H1 (cell line): ENCODE measurements around the gene PPIG. TPM values are rescaled to one million over a fixed set of nuclear protein-coding genes. Genes with fewer than 3 reads are reported as not detected.

Source experiments
- polyA plus RNA-seq, 7 experiments: library from polyadenylated mRNA; depleted of rRNA in 3 of 7; stranded (reverse) in 5 of 7; unstranded in 2 of 7; fragments of >200 nt in 5 of 7; fragments of 200-250 nt in 2 of 7; gene quantifications; 1 replicate in 5 of 7; 2 replicates in 1 of 7; 4 replicates in 1 of 7; pipeline versions ENCODE4 v1.2.1 to v1.2.3, GENCODE V29; 2011 to 2013; ENCODE audit warnings: missing spikeins in 2 of 7, mixed read lengths in 2 of 7
- total RNA-seq: library from RNA; stranded (reverse); fragmentation: NEBNext Ultra II Directional; extraction: Animal tissue kit (Norgen Biotek cat#: 25700); gene quantifications from 2 replicates; pipeline ENCODE4 v1.2.1, GENCODE V29; 2021

Gene PPIG
- total and polyA plus RNA-seq, 2 of the 8 experiments (the other 6 are each of a cell fraction or from before 2014, with no cell fraction given): 14.7 to 71.0 TPM

Other genes starting within 250 kb of the PPIG start
- gene LRP2, start 221.8 kb upstream of the PPIG start, total RNA-seq: 2.4 and 2.9 TPM in 2 replicates
- 2.0 and 2.5 TPM in 2 replicates for gene LRP2, start 221.8 kb upstream of the PPIG start, polyA plus RNA-seq (2011; rRNA removed)
- gene BBS5, start 104.9 kb upstream of the PPIG start, total RNA-seq: 0.20 and 0.31 TPM in 2 replicates
- 0.36 and 0.50 TPM in 2 replicates for gene BBS5, start 104.9 kb upstream of the PPIG start, polyA plus RNA-seq (2011; rRNA removed)
- gene KLHL41, start 74.6 kb upstream of the PPIG start, total RNA-seq: not detected in 2 replicates
- not detected in 2 replicates for gene KLHL41, start 74.6 kb upstream of the PPIG start, polyA plus RNA-seq (2011; rRNA removed)
- 69.2 and 70.8 TPM in 2 replicates for gene FASTKD1, start 10.5 kb upstream of the PPIG start, total RNA-seq
- gene FASTKD1, start 10.5 kb upstream of the PPIG start, polyA plus RNA-seq (2011; rRNA removed): 10.9 and 18.7 TPM in 2 replicates
- gene CFAP210, start 110.1 kb downstream of the PPIG start, total RNA-seq: 0.37 and 0.86 TPM in 2 replicates
- gene CFAP210, start 110.1 kb downstream of the PPIG start, polyA plus RNA-seq (2011; rRNA removed): 0.03 and 0.06 TPM in 2 replicates
- 8.5 and 9.5 TPM in 2 replicates for gene PHOSPHO2, start 110.1 kb downstream of the PPIG start, total RNA-seq
- 1.9 and 2.4 TPM in 2 replicates for gene PHOSPHO2, start 110.1 kb downstream of the PPIG start, polyA plus RNA-seq (2011; rRNA removed)
- 63.8 and 67.0 TPM in 2 replicates for gene KLHL23, start 149.5 kb downstream of the PPIG start, total RNA-seq
- 16.4 and 28.1 TPM in 2 replicates for gene KLHL23, start 149.5 kb downstream of the PPIG start, polyA plus RNA-seq (2011; rRNA removed)
- gene SSB, start 214.5 kb downstream of the PPIG start, total RNA-seq: 263 and 270 TPM in 2 replicates
- 32.2 and 60.8 TPM in 2 replicates for gene SSB, start 214.5 kb downstream of the PPIG start, polyA plus RNA-seq (2011; rRNA removed)
- gene METTL5, start 240.6 kb downstream of the PPIG start, total RNA-seq: 74.1 and 79.7 TPM in 2 replicates
- 19.3 and 34.5 TPM in 2 replicates for gene METTL5, start 240.6 kb downstream of the PPIG start, polyA plus RNA-seq (2011; rRNA removed)
- 16.4 and 17.7 TPM in 2 replicates for gene UBR3, start 243.1 kb downstream of the PPIG start, total RNA-seq
- gene UBR3, start 243.1 kb downstream of the PPIG start, polyA plus RNA-seq (2011; rRNA removed): 2.3 and 3.7 TPM in 2 replicates